HG03354 (cell line): Measurements from ENCODE around the gene CD40.
"Not testable (repeated sequence)": the region's sequence is repeated elsewhere in the genome, so short reads cannot be mapped to it uniquely, and the experiment has no call there.

Experiments used
- ATAC-seq: cut with Tn5 transposase; IDR thresholded peaks from one replicate; pipeline ENCODE4 v1.9.1; 2021; ENCODE audit warnings: mild to moderate bottlenecking; ENCODE audit not compliant: unreplicated experiment, poor library complexity, severe bottlenecking

CD40 gene

GRCh38 chr20:46091622-46092535 is 26.2 kb upstream of the CD40 start:
- not testable (repeated sequence) for ATAC-seq

DNA sequence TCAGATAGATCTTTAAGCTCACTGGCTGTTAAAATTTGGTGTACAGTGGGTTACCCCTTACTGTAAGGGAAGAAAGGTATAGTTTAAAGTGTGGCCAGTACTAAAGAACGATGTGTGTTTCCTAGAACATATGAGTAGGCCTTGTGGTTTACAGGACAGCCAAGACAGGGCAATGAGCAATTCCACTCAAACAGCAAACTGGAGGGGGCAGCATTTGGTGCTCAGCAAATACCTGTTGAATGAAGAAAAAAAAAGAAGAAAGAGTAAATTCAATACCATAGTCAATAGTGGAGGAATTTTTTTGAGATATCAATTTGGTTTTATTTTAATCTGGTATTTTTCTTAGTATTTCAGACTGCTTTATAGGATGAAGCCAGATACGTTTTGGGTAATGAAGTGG is 24.6 kb upstream of the CD40 start:
- ATAC-seq: no peak

DNA sequence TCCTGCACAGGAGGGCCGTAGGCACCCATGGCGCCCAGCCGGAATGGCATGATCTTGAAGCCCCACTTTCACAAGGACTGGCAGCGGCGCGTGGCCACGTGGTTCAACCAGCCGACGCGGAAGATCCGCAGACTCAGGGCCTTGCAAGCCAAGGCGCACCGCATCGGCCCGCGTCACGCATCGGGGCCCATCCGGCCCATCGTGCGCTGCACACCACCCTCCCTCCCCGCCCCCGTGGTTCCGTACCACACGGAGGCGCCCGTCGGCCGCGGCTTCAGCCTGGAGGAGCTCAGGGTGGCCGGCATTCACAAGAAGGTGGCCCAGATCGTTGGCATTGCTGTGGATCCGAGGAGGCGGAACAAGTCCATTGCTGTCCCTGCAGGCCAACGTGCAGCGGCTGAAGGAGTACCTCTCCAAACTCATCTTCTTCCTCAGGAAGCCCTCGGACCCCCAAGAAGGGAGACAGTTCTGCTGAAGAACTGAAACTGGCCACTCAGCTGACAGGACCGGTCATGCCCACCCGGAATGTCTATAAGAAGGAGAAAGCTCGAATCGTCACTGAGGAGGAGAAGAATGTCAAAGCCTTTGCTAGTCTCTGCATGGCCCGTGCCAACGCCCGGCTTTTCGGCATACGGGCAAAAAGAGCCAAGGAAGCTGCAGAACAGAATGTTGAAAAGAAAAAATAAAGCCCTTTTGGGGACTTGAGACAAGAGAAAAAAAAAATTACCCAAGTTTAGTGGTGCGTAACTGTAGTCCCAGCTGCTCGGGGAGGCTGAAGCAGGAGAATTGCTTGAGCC is 18.4 kb upstream of the CD40 start:
- ATAC-seq: no peak

- not testable (repeated sequence) for ATAC-seq
Measured at GRCh38 chr20:46100444-46100843, 17.7 kb upstream of the CD40 start.

- no peak for ATAC-seq
Measured at GRCh38 chr20:46100988-46101387, 17.1 kb upstream of the CD40 start.

GRCh38 chr20:46101957-46102356 is 16.2 kb upstream of the CD40 start:
- no peak for ATAC-seq

GRCh38 chr20:46102940-46103339 is 15.2 kb upstream of the CD40 start:
- no peak for ATAC-seq

DNA sequence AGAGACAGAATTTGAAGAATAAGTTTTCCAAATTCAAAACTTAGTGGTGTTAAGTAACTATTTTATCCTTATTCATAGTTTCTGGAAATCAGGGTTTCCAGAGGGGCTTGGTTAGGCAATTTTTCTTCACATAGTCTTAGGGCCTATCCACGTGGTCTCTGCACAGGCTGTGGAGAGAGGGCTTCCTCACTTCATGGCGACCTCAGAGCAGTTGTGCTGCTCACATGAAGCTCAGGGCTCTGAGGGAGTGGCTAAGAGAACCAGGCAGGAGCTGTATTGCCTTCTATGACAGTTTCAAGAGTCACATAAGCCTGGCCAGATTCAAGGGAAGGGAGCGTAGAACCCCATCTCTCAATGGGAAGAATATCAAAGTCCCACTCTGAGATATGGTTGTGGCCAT is 13.9 kb upstream of the CD40 start:
- no peak for ATAC-seq

GRCh38 chr20:46107061-46107460 is 11.1 kb upstream of the CD40 start:
- ATAC-seq: no peak

- peak; percentile 86 for ATAC-seq
Measured at GRCh38 chr20:46108435-46108841, 9.7 kb upstream of the CD40 start.

DNA sequence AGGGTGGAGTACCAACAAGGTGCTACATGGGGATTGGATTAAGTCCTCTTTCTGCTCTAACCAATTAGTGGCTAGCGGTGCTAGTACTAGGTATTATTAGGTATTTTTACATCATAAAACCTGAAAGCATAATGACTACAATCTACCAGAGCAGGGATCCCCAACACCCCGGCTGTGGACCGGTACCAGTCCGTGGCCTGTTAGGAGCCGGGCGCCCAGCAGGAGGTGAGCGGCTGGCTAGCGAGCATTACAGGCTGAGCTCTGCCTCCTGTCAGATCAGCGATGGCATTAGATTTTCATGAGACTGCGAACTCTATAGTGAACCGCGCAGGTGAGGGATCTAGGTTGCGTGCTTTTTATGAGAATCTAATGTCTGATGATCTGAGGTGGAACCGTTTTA is 9.1 kb upstream of the CD40 start:
- no peak for ATAC-seq

- ATAC-seq: peak; percentile 57
Measured at GRCh38 chr20:46111028-46111835, 6.9 kb upstream of the CD40 start.

DNA sequence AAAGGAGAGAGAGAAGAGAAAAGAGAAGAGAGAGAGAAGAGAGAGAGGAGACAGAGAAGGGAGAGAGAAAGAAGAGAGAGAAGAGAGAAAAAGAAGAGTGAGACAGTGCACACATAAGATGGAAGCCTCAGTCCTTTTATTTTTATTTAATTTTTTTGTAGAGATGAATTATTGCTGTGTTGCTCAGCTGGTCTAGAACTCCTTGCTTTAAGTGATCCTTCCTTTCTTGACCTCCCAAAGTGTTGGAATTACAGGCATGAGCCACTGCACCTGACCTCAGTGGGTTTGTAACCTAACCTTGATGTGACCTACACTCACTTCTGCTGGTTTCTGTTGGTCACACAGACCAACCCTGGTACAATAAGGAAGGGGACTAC is 6.3 kb upstream of the CD40 start:
- ATAC-seq: no peak

- no peak for ATAC-seq
Measured at GRCh38 chr20:46112430-46113112, 5.5 kb upstream of the CD40 start.

- ATAC-seq: no peak
Measured at GRCh38 chr20:46113113-46113470, 5.0 kb upstream of the CD40 start.

DNA sequence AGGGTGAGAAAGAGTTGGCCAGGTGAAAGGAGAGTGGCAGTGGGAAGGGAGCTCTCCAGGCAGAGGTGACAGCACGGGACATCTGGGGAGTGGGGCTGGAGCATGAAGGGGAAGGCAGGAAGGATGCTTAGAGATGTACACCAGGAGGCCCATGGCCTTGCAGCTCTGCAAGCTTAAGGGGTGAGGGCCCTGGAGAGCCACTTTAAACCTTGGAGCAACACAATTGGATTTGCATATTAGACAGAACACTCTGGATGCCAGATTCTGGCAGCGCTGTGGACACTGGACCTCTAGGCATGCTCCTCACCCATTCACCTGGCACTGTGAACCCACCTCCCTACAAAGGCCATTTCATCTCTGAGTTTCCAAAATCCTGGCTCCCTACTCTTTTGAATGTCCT is 3.7 kb upstream of the CD40 start:
- no peak for ATAC-seq

DNA sequence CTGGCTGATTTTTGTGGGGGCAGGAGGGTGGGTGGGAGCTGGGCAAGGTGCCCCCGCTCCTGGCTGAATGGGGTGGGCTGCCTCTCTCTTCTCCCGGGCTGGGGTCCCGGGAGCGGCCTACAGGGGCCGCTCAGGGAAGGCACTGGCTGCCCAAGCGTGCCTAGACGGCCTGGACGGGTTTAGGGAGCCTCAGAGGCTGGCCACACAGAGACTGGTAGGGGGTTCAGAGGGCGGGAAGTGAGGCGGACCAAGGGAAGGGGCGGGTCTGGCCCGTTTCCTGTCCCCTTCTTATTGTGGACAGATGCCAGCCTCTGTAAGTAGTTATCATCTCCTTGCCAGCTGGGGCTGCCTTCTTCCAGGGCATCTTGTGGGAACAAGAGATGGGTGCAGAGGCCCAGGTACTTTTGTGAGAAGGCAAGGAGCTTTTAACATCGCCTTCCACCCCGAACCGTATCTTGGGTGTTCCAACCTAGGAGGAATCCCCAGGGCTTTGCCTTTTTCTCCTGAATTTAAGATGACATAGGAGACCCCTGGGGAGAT is 437 bp downstream of the CD40 start:
- peak; percentile 66 for ATAC-seq

DNA sequence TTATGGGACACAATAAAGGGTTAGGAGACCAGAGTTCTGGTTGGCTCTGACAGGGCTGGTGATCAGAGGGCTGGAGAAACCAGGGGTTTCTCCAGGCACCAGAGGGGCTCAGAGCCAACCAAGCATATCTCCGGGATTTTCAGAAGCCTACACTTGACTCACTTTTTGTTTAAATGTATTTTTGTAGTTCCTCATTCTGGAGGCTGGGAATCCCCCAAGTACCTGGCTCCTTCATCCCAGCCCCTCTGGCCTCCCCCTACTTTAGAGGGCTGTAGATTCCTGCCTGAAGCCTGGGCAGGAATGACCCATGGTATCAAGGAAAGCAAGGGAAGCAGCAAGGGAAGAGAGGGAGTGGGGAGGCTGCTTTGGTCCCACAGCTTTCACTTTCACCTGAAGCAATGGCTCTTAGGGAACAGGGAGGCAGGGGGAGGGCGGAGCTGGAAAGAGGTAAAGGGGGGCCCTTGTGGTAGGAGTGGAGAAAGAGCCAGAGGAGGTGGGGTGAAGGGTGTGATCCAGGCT is 973 bp downstream of the CD40 start:
- ATAC-seq: peak; percentile 52

- ATAC-seq: no peak
Measured at GRCh38 chr20:46119547-46119946, 1.4 kb downstream of the CD40 start.
